ELR (cell line): ENCODE measurements around the gene UNKL.

ENCODE experiments used
- DNase-seq: peaks from one replicate; pipeline ENCODE4 v3.0.0-alpha.2; 2015; ENCODE audit warnings: low read depth

UNKL gene

GRCh38 chr16:1325673-1326371 is 88.7 kb downstream of the UNKL start:
- no peak for DNase-seq

- no peak for DNase-seq
These were observed 89.2 kb downstream of the UNKL start for GRCh38 chr16:1325261-1325660.

GRCh38 chr16:1324286-1324826 is 90.1 kb downstream of the UNKL start:
- no peak for DNase-seq

- DNase-seq, result no peak
These were observed 90.9 kb downstream of the UNKL start for GRCh38 chr16:1323296-1324239.

GRCh38 chr16:1322407-1322806 is 92.1 kb downstream of the UNKL start:
- DNase-seq, result no peak

GRCh38 chr16:1320658-1321240 is 93.8 kb downstream of the UNKL start:
- no peak for DNase-seq

GRCh38 chr16:1320097-1320496 is 94.4 kb downstream of the UNKL start:
- no peak for DNase-seq

GRCh38 chr16:1319041-1319440 is 95.5 kb downstream of the UNKL start:
- no peak for DNase-seq

- DNase-seq, result no peak
These were observed 96.3 kb downstream of the UNKL start for GRCh38 chr16:1318268-1318545.

GRCh38 chr16:1317479-1318267 is 96.8 kb downstream of the UNKL start:
- DNase-seq, result no peak

GRCh38 chr16:1316033-1316405 is 98.5 kb downstream of the UNKL start:
- DNase-seq, result no peak

GRCh38 chr16:1315081-1316032 is 99.1 kb downstream of the UNKL start:
- no peak for DNase-seq

GRCh38 chr16:1314399-1315068 is 100.0 kb downstream of the UNKL start:
- DNase-seq, result no peak

GRCh38 chr16:1313721-1314369 is 100.7 kb downstream of the UNKL start:
- DNase-seq, result no peak
